Measurements from ENCODE around the gene PCDHGA6.
"Not testable (repeated sequence)": the region's sequence is repeated elsewhere in the genome, so short reads cannot be mapped to it uniquely, and the experiment has no call there.

The PCDHGA6 gene
- 0.04 to 2.6 (median 0.14) reads per million in 17 experiments for total RNA-seq

GRCh38 chr5:141373673-141374317, at the start of gene PCDHGA6:
TSS of gene PCDHGA6 (plus strand) at chr5:141373891. CDS start at chr5:141374084, 193 bp downstream.
- DNase-seq = peak in 1 of 4 experiments; percentile 18

DNA sequence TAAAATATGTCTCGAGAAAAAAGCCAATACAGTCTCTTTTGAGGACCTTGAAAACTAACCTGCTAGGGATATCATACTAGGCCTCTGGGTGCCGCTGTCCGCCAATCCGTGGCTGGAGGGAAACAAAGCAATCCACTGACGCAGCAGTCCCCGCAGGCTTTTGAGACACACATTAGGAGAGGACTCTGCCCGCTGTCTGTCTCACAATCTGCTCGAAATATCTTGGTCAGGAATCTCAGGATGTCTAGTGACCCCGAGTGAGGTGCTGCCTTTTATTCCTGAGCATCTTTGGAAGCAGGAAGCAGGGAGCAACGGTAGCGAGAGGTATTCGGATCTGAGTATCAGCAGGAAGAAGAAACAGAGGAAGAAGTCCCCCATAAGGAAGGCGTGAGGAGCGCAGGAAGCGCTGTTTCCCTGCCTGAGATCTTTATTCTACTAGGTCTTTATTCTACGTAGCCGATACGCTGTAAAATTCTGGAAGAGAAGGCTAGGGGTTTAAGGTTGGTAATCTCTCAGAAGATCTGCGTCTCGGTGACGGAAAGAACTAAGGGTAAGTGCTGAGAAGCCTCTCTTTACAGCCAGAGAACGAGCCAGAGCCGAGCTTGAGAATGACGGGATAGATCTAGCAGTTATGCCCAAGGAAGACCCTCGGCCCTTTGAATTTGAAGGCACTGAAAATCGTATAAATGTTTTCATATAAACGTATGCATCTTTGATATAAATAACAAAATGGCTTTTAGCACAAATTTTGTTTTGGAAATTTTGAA, 47.4 kb upstream of the PCDHGA6 start:
- peak; percentile 33 to 56 (median 46) for DNase-seq

DNA sequence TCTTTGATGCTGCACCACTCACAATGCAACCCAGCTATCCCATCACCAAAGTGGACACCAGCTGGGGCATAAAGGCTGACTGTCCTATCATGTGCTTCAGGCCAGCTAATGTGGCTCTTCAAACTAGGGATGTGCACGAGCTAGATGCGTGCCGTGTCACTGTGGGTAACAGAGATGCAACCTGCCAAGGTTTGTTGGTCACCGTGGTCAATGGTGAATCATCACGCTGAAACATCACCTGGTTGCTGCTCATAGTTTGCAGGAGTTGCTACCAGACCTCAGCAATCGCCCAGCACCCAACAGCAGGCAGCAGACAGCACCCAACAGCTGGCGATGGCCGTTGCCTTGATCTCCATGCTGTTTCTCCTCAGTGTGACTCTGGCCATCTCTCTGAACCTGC, 45.5 kb upstream of the PCDHGA6 start:
- no peak for DNase-seq

DNA sequence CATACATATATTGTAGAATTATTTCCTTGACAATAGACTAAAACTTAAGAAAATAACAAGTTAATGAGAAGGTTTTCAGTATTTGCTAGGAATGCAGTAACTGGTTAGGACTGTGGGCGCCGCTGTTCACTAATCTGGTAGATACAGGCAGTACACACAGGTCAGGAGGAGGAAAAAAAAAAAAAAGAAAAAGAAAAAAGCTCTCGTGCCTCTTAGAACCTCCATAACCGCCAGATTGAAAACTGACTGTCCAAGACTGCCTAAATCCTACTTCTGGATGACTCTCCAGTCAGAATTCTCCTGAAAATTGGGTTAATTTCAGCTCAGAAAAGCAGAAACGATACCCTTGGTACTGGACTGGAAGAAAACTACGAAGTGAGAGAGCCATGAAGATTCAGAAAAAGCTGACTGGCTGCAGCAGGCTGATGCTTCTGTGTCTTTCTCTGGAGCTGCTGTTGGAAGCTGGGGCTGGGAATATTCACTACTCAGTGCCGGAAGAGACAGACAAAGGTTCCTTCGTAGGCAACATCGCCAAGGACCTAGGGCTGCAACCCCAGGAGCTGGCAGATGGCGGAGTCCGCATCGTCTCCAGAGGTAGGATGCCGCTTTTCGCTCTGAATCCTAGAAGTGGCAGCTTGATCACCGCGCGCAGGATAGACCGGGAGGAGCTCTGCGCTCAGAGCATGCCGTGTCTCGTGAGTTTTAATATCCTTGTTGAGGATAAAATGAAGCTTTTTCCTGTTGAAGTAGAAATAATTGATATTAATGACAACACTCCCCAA, 43.2 kb upstream of the PCDHGA6 start, which contains the start of gene PCDHGA1:
Gene PCDHGA1 (plus strand): TSS at position 216 of the 782 bp plus-strand sequence.
- DNase-seq = no peak

- DNase-seq = not testable (repeated sequence)
Measured at GRCh38 chr5:141332571-141332970, 41.1 kb upstream of the PCDHGA6 start.

DNA sequence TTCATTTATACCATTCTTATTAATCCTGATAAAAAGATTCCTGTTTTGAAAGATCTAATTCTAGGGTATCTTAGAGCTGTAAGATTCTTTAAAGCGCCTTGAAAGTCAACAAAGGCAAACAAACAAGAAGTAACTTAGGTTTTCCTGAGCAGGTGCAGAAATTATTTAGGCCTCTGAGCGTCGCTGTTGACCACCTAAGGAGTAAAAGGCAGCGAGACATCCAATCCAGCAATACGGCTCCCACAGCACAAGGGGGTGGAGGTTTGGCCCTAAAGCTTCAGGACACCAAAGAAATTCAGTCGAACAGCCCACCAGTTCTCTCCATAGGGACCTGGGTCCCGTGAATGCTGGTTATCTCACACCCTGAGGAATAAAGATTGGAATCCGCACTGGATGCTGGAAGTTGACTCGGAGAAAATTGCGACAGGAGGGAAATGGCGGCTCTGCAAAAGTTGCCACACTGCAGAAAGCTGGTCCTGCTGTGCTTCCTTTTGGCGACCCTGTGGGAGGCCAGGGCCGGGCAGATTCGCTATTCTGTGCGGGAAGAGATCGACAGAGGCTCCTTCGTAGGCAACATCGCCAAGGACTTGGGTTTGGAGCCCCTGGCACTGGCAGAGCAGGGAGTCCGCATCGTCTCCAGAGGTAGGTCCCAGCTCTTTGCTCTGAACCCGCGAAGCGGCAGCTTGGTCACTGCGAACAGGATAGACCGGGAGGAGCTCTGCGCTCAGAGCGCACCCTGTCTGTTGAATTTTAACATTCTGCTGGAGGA, 35.0 kb upstream of the PCDHGA6 start, which contains the start of gene PCDHGA2:
Gene PCDHGA2 (plus strand): TSS at position 223 of the 769 bp plus-strand sequence.
- DNase-seq = peak in 1 of 4 experiments; percentile 32

- DNase-seq = not testable (repeated sequence)
Measured at GRCh38 chr5:141340781-141341354, 32.8 kb upstream of the PCDHGA6 start.

DNA sequence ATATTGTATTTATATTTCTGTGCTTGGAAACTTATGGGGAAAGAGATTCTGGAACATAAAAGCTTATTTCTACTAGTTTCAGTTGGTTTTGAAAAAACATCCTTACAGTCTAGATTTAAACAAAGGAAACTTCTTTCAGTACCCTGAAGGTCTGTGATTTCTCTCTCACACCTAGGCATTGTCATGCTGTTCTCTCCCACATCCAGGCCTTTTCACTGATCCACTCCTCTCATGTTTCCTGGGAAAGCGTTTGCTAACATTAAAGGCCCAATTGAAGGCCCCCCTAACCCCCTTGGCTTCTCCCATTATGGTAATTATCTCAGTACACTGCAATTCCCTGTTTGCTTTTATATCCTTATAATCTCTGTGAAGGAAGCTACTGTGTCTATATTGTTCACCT, 30.9 kb upstream of the PCDHGA6 start:
- no peak for DNase-seq

- peak; percentile 9 to 44 (median 24) for DNase-seq
Measured at GRCh38 chr5:141343242-141343952, 30.3 kb upstream of the PCDHGA6 start, which contains the start of gene PCDHGA3. TSS of gene PCDHGA3 (plus strand) at chr5:141343829. CDS start at chr5:141344034, 205 bp downstream.

- DNase-seq = no peak
Measured at GRCh38 chr5:141343953-141344463, 29.7 kb upstream of the PCDHGA6 start.

- no peak for DNase-seq
Measured at GRCh38 chr5:141345327-141345726, 28.4 kb upstream of the PCDHGA6 start.

DNA sequence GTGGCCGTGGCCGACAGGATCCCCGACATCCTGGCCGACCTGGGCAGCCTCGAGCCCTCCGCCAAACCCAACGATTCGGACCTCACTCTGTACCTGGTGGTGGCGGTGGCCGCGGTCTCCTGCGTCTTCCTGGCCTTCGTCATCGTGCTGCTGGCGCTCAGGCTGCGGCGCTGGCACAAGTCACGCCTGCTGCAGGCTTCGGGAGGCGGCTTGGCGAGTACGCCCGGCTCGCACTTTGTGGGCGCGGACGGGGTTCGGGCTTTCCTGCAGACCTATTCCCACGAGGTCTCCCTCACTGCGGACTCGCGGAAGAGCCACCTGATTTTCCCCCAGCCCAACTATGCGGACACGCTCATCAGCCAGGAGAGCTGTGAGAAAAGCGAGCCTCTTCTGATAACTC, 27.7 kb upstream of the PCDHGA6 start:
- DNase-seq = not testable (repeated sequence)

GRCh38 chr5:141349917-141350619, 23.6 kb upstream of the PCDHGA6 start, which contains the start of gene PCDHGB1:
TSS of gene PCDHGB1 (plus strand) at chr5:141350099. CDS start at chr5:141350261, 162 bp downstream.
- peak; percentile 5 to 50 (median 26) for DNase-seq

DNA sequence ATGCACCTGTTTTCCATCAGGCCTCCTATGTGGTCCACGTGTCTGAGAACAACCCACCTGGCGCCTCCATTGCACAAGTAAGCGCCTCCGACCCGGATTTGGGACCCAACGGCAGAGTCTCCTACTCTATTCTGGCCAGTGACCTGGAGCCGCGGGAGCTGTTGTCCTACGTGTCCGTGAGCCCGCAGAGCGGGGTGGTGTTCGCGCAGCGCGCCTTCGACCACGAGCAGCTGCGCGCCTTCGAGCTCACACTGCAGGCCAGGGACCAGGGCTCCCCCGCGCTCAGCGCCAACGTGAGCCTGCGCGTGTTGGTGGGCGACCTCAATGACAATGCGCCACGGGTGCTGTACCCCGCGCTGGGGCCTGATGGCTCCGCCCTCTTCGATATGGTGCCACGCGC, 22.1 kb upstream of the PCDHGA6 start:
- DNase-seq = no peak

DNA sequence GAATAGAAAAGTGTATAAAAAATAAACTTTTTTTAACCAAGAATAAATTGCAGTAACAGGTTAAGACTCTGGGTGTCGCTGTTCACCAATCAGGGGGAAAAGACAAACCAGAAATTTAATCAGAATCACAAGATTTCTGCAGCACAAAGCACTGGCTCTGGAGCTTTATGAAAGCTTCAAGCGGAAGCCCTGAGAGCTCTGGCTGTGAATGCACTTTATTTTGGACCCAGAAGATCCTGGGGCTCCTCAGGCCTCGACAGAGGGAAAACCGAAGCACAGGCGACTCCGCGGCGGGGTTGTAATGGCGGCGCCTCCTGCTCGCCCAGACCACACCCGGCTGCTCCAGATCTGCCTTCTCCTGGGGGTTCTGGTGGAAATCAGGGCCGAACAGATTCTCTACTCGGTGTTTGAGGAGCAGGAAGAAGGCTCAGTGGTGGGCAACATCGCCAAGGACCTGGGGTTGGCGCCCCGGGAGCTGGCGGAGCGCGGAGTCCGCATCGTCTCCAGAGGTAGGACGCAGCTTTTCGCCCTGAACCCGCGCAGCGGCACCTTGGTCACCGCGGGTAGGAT, 18.7 kb upstream of the PCDHGA6 start, which contains the start of gene PCDHGA4:
Gene PCDHGA4 (plus strand): TSS at position 122 of the 570 bp plus-strand sequence. CDS start 87 bp downstream, at position 209.
- DNase-seq = no peak

DNA sequence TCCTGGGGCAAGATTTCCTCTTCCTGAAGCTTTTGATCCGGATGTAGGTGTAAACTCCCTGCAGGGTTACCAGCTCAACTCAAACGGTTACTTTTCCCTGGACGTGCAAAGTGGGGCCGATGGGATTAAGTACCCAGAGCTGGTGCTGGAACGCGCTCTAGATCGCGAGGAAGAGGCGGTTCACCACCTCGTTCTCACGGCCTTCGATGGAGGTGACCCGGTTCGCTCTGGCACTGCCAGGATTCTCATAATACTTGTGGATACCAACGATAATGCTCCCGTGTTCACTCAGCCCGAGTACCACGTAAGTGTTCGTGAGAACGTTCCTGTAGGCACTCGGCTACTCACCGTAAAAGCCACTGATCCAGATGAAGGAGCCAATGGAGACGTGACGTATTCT, 18.1 kb upstream of the PCDHGA6 start:
- DNase-seq = no peak

GRCh38 chr5:141356133-141356532, 17.6 kb upstream of the PCDHGA6 start:
- no peak for DNase-seq

DNA sequence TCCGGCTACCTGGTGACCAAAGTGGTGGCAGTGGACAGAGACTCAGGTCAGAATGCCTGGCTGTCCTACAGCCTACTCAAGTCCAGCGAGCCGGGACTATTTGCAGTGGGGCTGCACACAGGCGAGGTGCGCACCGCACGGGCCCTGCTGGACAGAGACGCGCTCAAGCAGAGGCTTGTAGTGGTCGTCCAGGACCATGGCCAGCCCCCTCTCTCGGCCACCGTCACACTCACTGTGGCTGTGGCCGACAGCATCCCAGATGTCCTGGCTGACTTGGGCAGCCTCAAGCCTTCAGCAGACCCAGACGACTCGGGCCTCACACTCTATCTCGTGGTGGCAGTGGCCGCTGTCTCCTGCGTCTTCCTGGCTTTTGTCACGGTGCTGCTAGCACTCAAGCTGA, 16.7 kb upstream of the PCDHGA6 start:
- DNase-seq = no peak

DNA sequence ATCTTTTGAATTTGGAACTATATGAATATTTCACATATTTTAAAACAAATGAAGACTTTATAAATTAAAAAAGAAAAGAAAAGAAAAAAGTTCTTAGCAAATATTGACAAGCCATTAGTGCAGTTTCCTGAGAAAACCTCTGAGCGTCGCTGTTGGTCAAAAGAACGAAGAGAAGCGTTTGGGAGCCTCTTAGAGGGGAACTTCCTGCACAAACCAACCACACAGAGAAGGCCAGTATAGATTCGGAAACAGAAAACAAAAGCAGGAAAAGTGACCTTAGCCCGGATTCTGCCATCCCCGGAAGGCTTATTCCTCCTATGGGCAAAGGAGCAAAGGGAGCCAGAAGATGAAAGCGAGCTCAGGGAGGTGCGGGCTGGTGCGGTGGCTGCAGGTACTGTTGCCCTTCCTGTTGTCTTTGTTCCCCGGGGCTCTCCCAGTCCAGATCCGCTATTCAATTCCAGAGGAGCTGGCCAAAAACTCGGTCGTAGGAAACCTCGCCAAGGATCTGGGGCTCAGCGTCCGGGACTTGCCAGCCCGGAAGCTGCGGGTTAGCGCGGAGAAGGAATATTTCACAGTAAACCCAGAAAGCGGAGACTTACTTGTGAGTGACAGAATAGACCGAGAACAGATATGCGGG, 13.8 kb upstream of the PCDHGA6 start, which contains the start of gene PCDHGB2:
Gene PCDHGB2 (plus strand): TSS at position 205 of the 637 bp plus-strand sequence. CDS start 142 bp downstream, at position 347.
- peak; percentile 18 to 39 (median 31) for DNase-seq

Data from suppressor macrophage (primary cell).